VCaP (cell line): ENCODE data around the gene POU2F3.

Experiments
- H3K27ac ChIP-seq: fragments of 450-650 bp; 2 replicates; pipeline ENCODE4 v1.5.1; 2017
- CTCF ChIP-seq: fragments of 450-650 bp; conservative IDR thresholded peaks from 2 replicates; pipeline ENCODE4 v1.5.1; 2017; ENCODE audit warnings: mild to moderate bottlenecking, moderate library complexity

POU2F3 gene

GRCh38 chr11:120239713-120240640, at the start of gene POU2F3:
POU2F3 (plus strand) TSS chr11:120240140; CDS start chr11:120240344, 204 bp downstream.
- peak within 1 kb of the TSS; percentile 23; the same call in 1 of the 2 replicates for H3K27ac ChIP-seq
- TF ChIP-seq CTCF: peak; percentile 49

DNA sequence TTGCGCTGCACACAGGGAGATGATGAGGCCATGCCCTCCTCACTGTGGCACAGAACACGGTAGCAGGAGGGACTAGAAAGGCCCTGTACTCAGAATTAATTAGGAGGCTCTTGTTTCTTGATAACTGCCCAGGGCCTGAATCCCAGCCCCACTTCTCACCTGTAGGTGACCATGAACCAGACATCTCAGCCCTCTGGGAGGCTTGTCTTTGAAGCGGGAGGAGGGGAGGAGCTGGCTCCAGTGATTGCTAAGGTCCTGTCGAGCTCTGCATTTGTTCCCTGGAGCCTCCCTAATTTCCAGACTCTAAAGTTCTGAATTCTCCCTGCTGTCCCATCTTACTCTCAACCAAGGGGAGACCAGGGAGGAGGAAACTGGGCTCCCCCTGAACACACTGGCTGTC, 48.9 kb upstream of the POU2F3 start:
- H3K27ac ChIP-seq: no peak overlapping the region
- no peak for TF ChIP-seq CTCF

DNA sequence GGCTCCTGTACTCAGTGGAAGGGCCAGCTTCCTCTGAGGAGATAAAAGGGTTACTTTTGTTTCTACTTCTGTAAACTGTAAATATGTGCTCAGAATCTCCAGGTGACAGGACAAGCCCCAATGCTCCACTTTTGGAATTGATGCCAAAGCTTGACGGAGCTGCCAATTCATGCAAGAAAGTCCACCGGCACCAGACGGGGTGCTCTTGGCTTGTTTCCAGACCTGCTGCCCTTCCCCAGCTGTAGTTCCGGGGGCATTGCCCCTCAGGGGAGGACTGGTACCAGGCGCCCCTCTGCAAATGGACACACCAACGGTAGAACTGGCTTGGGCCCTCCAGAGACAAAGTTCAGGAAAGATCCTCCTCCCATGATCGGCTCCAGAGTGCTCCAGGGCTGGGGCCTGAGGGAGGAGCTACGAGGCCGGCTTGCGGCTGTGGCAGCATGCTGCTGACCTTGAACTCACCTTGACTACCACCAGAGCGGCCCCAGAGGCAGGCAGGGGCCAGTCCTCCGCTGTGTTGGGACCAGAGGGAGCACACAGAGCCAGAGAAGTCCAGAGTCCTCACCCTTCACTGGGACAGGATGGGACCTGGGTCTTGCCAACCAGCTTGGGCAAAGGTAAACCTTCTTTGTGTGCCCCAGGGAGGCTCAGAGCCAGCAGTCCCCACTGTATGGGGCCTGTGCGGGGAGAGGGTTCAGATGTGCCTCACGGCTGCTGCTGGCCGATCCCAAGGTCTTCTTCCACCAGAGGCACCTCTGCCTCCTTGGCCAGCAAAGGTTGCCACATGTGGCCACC, 46.9 kb upstream of the POU2F3 start:
- no peak for TF ChIP-seq CTCF
- no peak overlapping the region for H3K27ac ChIP-seq

DNA sequence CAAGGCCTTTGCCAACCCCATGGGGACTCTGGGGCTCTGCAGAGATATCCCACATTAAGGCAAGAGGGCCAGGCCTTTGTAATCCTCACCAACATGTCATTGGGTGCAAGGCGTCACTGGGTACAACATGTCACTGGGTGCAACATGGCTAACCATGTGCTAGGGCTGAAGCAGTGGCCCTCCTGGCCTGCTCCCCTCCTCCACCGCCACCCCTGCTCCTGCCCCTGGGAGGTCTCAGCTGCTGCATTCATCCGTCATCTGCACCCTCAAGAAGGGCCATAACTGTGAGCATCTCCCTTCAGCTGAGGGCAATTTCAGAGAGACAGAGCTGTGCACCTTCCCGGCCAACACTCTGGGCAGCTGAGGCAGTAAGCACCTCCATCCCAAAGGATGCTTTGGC, 45.8 kb upstream of the POU2F3 start:
- no peak overlapping the region for H3K27ac ChIP-seq
- TF ChIP-seq CTCF: no peak

DNA sequence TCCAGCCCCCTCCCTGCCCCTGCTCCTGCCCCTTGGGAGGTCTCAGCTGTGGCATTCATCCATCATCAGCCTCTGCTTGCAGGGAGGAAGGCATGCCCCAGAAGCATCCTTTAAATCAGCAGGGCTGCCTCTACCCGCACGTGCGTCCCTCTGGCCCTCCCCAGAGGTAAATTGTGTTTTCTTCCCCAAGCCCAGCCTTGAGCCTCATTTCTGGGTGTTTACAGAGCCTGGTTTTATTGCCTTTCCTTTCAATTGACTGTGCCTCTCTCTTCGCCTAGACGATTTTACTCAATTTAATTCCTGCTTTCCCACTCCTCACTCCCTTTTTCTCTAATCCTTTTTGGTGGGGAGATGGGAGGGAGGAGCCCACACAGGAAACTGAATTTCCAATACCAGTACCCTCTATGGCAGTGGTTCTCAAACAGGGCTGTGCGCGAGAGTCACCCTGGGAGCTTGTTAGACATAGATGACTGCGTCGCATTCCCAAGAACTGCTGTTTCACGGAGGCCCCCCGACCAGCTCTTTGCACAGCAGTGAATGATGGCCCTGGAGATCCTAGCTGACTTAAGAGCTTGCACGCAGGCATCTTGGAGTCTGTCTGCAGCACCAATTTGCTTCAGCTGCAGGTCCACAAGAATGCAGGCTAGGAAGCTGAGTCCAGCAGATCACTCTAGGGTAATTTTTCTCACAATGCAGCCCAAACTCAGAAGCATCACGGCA, 44.2 kb upstream of the POU2F3 start:
- no peak overlapping the region for H3K27ac ChIP-seq
- no peak for TF ChIP-seq CTCF

DNA sequence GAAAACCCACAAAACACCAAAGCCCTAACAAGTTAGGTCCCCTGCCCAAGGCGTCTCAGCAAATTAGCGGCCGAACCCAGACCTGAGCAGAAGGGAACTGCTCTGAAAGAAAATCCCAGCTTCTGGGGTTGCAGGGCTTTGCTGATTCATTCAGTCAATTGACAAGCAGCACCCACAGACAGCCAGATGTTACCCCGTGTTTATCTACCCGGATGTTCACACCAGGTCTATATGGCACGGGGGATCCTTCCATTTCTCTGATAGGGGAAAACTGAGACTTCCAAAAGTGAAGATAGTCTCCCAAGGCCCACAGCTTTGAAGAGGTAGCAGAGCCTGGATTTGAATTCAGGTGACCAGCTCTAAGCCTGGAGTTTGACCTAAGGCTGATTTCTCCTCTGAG, 43.1 kb upstream of the POU2F3 start:
- TF ChIP-seq CTCF: no peak
- no peak overlapping the region for H3K27ac ChIP-seq
